ENCODE data around the gene IL17RE.
"Not testable (repeated sequence)": the region's sequence is repeated elsewhere in the genome, so short reads cannot be mapped to it uniquely, and the experiment has no call there.

IL17RE gene

GRCh38 chr3:9898467-9899241 is 4.0 kb upstream of the IL17RE start:
- no peak for DNase-seq (ENCODE audit: low read depth in 1 of 2, low spot score in 1 of 2)
- H3K4me3 ChIP-seq (replicated peaks; ENCODE audit: insufficient read depth, low read length): no peak overlapping the region
- H3K27ac ChIP-seq (replicated peaks): no peak overlapping the region
- H3K27me3 ChIP-seq (ENCODE audit: insufficient read depth, poor library complexity, severe bottlenecking): no peaks in the 10 kb centered on the region
- TF ChIP-seq POLR2AphosphoS5 (IDR thresholded peaks at IDR 0.05; ENCODE audit: low read depth): no peak
- TF ChIP-seq, protein P1, sequence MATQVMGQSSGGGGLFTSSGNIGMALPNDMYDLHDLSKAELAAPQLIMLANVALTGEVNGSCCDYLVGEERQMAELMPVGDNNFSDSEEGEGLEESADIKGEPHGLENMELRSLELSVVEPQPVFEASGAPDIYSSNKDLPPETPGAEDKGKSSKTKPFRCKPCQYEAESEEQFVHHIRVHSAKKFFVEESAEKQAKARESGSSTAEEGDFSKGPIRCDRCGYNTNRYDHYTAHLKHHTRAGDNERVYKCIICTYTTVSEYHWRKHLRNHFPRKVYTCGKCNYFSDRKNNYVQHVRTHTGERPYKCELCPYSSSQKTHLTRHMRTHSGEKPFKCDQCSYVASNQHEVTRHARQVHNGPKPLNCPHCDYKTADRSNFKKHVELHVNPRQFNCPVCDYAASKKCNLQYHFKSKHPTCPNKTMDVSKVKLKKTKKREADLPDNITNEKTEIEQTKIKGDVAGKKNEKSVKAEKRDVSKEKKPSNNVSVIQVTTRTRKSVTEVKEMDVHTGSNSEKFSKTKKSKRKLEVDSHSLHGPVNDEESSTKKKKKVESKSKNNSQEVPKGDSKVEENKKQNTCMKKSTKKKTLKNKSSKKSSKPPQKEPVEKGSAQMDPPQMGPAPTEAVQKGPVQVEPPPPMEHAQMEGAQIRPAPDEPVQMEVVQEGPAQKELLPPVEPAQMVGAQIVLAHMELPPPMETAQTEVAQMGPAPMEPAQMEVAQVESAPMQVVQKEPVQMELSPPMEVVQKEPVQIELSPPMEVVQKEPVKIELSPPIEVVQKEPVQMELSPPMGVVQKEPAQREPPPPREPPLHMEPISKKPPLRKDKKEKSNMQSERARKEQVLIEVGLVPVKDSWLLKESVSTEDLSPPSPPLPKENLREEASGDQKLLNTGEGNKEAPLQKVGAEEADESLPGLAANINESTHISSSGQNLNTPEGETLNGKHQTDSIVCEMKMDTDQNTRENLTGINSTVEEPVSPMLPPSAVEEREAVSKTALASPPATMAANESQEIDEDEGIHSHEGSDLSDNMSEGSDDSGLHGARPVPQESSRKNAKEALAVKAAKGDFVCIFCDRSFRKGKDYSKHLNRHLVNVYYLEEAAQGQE (IDR thresholded peaks at IDR 0.05; ENCODE audit: insufficient replicate concordance, low read depth): no peak
- no peak for TF ChIP-seq GABPA (IDR thresholded peaks at IDR 0.05; ENCODE audit: low read depth)
- no peak for TF ChIP-seq SPI1 (IDR thresholded peaks at IDR 0.05; ENCODE audit: borderline replicate concordance, low read depth)
- TF ChIP-seq, protein P2, sequence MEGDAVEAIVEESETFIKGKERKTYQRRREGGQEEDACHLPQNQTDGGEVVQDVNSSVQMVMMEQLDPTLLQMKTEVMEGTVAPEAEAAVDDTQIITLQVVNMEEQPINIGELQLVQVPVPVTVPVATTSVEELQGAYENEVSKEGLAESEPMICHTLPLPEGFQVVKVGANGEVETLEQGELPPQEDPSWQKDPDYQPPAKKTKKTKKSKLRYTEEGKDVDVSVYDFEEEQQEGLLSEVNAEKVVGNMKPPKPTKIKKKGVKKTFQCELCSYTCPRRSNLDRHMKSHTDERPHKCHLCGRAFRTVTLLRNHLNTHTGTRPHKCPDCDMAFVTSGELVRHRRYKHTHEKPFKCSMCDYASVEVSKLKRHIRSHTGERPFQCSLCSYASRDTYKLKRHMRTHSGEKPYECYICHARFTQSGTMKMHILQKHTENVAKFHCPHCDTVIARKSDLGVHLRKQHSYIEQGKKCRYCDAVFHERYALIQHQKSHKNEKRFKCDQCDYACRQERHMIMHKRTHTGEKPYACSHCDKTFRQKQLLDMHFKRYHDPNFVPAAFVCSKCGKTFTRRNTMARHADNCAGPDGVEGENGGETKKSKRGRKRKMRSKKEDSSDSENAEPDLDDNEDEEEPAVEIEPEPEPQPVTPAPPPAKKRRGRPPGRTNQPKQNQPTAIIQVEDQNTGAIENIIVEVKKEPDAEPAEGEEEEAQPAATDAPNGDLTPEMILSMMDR (IDR thresholded peaks at IDR 0.05; ENCODE audit: insufficient read depth, low read length): no peak

GRCh38 chr3:9899289-9899791 is 3.3 kb upstream of the IL17RE start:
- Histone ChIP-seq H3K27me3 (ENCODE audit: insufficient read depth, poor library complexity, severe bottlenecking) (no peaks in the 10 kb centered on the region), H3K27ac (replicated peaks) (no peak overlapping the region), H3K4me3 (replicated peaks; ENCODE audit: insufficient read depth, low read length) (no peak overlapping the region)
- DNase-seq (ENCODE audit: low read depth in 1 of 2, low spot score in 1 of 2): no peak
- TF ChIP-seq GABPA (IDR thresholded peaks at IDR 0.05; ENCODE audit: low read depth) (no peak), POLR2AphosphoS5 (IDR thresholded peaks at IDR 0.05; ENCODE audit: low read depth) (no peak)
- TF ChIP-seq, protein P1 (IDR thresholded peaks at IDR 0.05; ENCODE audit: insufficient replicate concordance, low read depth): no peak

GRCh38 chr3:9900965-9901415 is 1.7 kb upstream of the IL17RE start:
- H3K27me3 ChIP-seq (ENCODE audit: insufficient read depth, poor library complexity, severe bottlenecking); DNase-seq (ENCODE audit: low read depth in 1 of 2, low spot score in 1 of 2); H3K27ac ChIP-seq (replicated peaks); H3K4me3 ChIP-seq (replicated peaks; ENCODE audit: insufficient read depth, low read length): not testable (repeated sequence)

GRCh38 chr3:9901967-9902366 is 681 bp upstream of the IL17RE start:
- H3K4me3 ChIP-seq (replicated peaks; ENCODE audit: insufficient read depth, low read length): no peak overlapping the region
- peak; percentile 71 to 76 for DNase-seq (ENCODE audit: low read depth in 1 of 2, low spot score in 1 of 2)
- peak overlapping the region; percentile 47 for H3K27ac ChIP-seq (replicated peaks)
- TF ChIP-seq, protein P2 (IDR thresholded peaks at IDR 0.05; ENCODE audit: insufficient read depth, low read length): no peak
- TF ChIP-seq, protein P1 (IDR thresholded peaks at IDR 0.05; ENCODE audit: insufficient replicate concordance, low read depth): no peak
- TF ChIP-seq SPI1 (IDR thresholded peaks at IDR 0.05; ENCODE audit: borderline replicate concordance, low read depth) (no peak), POLR2AphosphoS5 (IDR thresholded peaks at IDR 0.05; ENCODE audit: low read depth) (peak; percentile 71), GABPA (IDR thresholded peaks at IDR 0.05; ENCODE audit: low read depth) (no peak)
- no peaks in the 10 kb centered on the region for H3K27me3 ChIP-seq (ENCODE audit: insufficient read depth, poor library complexity, severe bottlenecking)

All from HL-60 (cell line).